Loucy (cell line): ENCODE measurements around the gene LGALS3BP.

Experiments
- EZH2phosphoT487 ChIP-seq: fragments of 200-600 bp; IDR thresholded peaks from 2 replicates; pipeline ENCODE4 v1.6.1; 2018; ENCODE audit warnings: antibody characterized with exemption, mild to moderate bottlenecking, moderate library complexity, borderline replicate concordance
- TF ChIP-seq, protein P1 (sequence below): fragments of 200-600 bp; sonication (generic); conservative IDR thresholded peaks from 2 replicates; pipeline ENCODE4 v1.5.1; 2014; ENCODE audit warnings: mild to moderate bottlenecking, antibody characterized with exemption, low read length

DNA sequence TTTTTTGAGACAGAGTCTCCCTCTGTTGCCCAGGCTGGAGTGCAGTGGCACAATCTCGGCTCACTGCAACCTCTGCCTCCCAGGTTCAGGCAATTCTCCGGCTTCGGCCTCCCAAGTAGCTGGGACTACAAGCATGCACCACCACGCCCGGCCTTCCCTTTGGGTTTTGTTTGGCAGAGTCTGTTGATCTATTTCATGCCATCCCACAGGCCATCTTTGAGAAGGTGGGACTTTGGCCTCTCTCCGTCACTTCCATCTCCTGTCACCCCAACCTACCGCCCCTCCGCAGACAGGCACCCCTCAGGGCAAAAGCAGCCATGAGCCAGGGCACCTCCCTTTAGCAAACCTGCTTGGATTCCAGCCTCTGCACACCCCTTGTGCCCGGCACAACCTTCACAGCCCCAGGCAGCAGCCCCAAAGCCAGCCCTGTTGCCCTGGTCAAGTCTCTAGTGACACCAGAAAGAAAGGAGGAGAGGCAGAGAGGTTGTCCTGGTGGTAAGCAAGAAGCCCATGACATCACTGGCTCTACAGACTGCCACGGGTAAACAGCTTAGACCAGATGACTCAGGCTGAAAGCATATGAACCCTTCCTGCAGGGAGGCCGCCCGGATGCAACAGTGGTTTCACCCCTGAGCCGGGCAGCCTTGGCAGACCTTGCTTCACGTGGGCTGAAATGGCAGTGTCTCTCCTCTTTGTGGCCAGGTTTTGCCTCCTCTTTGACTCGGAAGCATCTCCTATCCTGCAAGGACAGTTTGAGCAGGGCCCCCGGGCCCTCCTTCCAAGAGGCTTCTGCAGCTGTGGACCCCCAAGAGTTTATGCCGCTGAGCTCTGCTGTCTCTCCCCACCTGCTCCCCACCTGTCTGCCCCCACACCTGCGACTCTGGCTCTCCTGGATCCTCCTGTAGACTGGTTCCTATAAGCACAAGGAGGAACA, 46.4 kb downstream of the LGALS3BP start:
- TF ChIP-seq, protein P1, sequence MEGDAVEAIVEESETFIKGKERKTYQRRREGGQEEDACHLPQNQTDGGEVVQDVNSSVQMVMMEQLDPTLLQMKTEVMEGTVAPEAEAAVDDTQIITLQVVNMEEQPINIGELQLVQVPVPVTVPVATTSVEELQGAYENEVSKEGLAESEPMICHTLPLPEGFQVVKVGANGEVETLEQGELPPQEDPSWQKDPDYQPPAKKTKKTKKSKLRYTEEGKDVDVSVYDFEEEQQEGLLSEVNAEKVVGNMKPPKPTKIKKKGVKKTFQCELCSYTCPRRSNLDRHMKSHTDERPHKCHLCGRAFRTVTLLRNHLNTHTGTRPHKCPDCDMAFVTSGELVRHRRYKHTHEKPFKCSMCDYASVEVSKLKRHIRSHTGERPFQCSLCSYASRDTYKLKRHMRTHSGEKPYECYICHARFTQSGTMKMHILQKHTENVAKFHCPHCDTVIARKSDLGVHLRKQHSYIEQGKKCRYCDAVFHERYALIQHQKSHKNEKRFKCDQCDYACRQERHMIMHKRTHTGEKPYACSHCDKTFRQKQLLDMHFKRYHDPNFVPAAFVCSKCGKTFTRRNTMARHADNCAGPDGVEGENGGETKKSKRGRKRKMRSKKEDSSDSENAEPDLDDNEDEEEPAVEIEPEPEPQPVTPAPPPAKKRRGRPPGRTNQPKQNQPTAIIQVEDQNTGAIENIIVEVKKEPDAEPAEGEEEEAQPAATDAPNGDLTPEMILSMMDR: no peak
- TF ChIP-seq EZH2phosphoT487: no peak
